Activated CD4-positive, alpha-beta T cell treated with anti-CD3 and anti-CD28 coated beads, Interleukin-2, Interleukin-6, amounts not matched to agents 100 ng/mL and 50 ng/mL, durations not matched to agents 16 hours and 8 hours (primary cell): Measurements from ENCODE around the gene OR8D1.

ENCODE experiments used
- DNase-seq: peaks from one replicate; pipeline ENCODE4 v3.0.0-alpha.2; 2020

Gene OR8D1

DNA sequence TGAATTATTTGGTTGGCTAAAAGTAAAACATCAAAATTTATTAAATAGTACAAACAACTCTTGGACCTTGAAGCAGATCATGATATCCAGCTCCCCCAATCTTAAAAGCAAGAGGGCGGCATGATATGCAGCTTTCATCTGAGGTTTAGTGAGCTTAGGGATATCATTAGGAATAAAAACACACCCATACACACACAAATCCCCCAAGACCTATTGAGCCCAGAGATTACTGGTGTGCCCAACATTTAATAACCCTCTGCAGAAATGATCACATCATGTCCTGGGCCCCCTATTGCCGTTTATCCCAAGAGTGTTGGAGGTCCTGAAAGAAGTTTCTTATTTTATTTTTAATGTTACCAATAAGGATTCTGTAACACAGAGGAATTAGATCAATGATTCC, at the start of gene OR8D1:
Gene OR8D1, minus strand, starts transcription at position 101 of the 400 bp plus-strand sequence. CDS start 3,183 bp downstream, outside the sequence.
- no peak for DNase-seq

DNA sequence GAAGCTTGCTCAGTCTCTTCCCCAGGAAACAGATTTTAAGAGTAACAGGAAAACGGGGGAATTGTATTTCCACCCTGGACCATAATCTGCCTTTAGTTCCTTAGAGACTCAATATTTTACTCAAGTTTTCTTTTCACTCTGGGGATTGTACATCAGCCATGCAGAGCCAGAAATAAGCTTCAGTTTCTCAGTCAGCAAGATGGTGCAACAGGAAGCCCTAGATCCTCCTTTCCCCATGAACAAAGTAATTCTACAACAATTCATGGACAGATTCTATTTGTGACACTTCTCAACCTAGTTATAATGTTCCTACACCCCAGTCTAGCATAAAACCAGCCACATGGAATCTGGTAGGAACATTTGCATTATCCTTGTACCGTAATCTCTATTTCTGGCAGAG, 45.8 kb upstream of the OR8D1 start:
- DNase-seq = no peak

DNA sequence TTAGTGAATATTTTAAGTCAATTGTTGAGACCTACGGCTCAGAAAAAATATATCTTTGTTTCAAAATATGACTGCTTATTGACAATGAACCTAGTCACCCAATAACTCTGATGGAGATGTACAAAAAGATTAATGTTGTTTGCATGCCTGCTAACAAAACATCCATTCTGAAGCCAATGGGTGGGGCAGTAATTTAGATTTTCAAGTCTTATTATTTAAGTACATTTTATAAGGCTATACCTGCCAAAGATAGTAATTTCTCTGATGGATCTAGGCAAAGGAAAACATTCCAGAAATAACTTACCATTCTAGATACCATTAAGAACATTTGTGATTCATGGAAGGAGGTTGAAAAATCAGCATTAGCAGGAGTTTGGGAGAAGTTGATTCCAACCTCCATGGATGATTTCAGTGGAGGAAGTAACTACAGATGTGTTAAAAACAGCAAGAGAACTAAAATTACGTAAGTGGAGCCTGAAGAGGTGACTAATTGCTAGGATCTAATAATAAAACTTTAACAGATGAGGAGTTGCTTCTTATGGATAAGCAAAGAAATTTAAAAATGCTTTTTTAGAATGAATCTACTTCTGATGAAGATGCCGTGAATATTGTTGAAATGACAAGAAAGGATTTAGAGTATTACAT, 32.7 kb upstream of the OR8D1 start:
- DNase-seq = no peak

GRCh38 chr11:124344346-124344745, 30.6 kb upstream of the OR8D1 start:
- no peak for DNase-seq

GRCh38 chr11:124340142-124340447, 26.3 kb upstream of the OR8D1 start:
- DNase-seq = no peak

GRCh38 chr11:124339396-124340141, 25.8 kb upstream of the OR8D1 start:
- no peak for DNase-seq

GRCh38 chr11:124331873-124332272, 18.1 kb upstream of the OR8D1 start:
- DNase-seq = no peak

DNA sequence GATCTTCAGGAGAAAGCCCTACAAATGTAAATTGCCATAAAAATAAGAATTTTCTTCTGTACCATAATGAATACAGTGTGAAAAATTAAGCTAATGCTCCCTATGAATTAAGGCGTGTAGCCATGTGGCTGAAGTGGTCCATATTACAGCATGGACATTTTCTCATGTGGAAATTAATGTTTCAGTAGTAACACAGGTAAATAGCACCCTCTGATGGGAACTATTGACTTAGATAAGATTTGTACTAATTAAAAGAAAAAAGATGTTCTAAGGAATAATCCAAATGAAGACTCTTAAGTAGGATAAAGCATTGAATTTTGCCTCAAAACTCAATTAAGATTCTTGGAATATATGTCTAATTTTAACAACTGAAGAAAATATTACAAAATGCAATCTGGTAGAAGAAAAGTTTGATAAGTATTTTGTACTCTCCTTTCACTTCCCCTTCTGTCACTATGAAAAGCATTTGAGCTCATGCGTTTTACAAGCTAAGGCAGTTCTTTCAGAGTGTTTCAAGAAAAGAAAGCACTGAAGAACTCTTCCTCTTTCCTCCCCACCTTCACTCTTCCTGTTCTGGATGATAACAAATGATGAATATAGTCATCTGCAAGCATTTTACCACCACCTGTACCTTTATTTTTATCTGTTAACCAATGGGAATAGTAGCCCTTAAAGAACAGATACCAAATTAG, 16.2 kb upstream of the OR8D1 start:
- no peak for DNase-seq

- DNase-seq = no peak
Measured at GRCh38 chr11:124327775-124328174, 14.0 kb upstream of the OR8D1 start.

- DNase-seq = no peak
Measured at GRCh38 chr11:124322356-124322755, 8.6 kb upstream of the OR8D1 start.

GRCh38 chr11:124320097-124320496, 6.3 kb upstream of the OR8D1 start, which contains the start of gene OR8D2:
TSS of gene OR8D2 (minus strand) at chr11:124320197. CDS start at chr11:124320197, 0 bp downstream.
- no peak for DNase-seq

GRCh38 chr11:124315052-124315451, 1.3 kb upstream of the OR8D1 start:
- DNase-seq = no peak

DNA sequence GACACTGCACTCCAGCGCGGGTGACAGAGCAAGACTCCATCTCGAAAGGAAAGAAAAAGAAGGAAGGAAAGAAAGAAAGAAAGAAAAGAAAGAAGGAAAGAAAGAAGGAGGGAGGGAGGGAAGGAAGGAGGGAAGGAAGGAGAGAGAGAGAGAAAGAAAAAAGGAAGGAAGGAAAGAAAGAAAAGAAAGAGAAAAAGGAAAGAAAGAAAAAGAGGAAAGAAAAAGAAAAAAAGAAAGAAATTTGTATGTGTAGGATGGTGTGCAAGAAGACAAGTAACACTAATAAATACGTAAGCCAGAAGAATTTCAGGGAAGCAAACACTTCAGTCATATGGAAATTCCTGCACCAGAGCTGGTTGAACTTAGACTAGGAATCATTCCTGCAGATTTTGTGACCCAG, 618 bp downstream of the OR8D1 start:
- no peak for DNase-seq

DNA sequence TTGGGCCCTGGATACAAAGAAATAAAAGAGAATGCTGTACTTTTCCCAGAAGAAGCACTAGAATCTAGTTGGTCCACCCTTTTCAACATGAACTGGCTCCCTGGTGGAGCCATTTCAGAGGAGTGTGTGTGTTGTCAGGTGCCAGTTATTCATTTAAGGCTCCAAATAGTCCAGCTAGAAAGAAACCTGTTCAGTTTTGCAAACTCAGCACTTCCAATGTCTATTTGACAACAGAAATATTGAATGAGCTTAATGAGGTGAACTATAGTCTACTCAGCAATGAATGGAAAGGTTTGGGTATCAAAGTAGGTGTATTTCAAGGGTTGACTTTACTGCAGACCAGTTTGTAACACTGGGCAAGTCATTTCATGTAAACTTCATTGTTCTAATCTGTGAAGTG, 2.1 kb downstream of the OR8D1 start:
- no peak for DNase-seq

DNA sequence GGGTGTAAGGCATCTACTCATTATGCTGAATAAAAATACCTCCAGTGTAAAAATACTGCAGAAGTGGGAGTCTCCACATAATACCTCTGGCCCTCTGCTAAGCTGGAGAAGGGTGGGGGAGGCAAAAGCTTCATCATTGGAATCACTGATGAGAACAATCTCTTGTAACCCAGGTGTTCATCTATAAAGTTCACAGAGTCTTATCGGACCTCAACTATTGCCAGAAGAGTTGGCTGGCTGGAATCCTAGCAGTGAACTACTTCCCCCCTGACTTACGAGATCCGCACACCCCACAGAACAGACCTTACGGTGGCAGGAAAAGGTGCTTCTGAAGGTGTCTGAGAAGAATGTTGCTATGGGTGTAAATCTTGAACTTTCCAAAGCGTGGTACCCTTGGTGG, 2.5 kb downstream of the OR8D1 start:
- DNase-seq = no peak

DNA sequence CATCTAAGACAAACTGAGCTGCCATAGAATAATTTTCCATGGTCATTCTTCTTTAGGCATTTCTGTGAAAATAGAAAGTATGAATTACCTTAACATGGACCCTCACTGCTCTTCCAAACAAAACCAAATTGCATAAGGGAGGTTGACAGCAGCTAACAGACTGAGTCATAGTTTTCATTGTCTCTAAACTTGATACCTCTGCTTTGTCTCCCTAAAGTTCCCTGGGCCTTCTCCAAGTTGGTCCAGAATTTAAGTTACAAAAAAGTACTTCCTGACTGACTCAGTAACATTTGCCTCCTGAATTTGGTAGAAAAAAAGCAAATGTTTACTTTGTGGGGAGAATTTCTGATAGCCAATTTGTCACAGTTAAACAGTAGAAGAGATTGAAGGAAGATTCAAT, 3.0 kb downstream of the OR8D1 start:
- DNase-seq = no peak

GRCh38 chr11:124307093-124307492, 6.7 kb downstream of the OR8D1 start:
- DNase-seq = no peak

GRCh38 chr11:124302347-124303125, 11.2 kb downstream of the OR8D1 start:
- no peak for DNase-seq

DNA sequence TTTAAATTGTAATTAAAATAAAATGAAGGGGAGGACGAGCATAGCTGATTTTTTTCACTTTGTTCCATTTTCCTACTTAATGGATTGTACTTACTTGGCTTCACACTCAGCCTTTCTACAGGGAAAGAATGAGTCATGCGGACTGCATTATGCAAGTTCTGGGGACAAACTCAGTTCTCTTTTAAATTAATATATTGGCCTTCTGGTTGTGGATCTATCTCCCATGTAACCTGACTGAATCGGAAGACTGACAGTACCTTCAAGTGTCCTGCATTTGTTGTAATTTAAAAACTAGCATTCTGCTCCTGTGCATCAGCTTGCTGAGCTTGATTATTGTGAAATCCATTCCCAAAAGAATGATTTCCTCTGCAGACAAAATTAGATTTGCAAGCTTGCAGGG, 12.2 kb downstream of the OR8D1 start:
- DNase-seq = no peak

DNA sequence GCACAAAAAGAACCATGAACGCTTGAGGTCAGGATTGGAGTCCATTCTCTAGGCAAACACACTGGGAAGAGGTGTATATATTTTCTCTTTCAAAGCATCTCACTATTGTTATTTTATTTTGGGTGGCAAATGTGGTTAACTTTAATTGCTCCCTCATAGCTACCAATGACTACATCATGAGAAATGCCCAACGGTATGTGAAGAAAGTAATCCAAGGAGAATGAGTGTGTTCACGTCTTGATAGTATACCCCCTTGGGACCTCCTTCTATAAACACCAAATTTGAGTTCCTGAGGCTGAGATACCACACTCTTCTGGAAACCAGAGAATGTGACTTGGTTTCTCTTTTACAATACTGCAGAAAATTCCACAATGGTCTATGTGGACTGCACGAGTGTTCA, 15.8 kb downstream of the OR8D1 start:
- no peak for DNase-seq

DNA sequence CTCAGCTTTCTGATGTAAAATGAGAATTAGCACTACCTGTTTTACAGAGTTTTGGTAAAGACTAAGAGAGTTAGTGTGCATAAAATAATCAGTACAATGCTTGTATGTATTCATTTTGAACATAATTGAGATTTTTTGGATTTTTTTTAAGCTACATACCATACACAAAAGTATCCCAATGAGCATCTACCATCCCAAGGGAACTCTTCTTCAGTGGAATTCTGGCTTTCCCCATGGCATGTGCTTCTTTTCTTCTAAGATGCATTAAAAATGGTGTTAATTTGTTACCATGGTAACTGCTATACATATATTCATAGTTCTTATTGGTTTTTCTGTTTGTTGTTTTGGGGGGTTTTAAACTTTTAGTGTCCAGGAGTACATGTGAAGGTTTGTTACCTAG, 17.7 kb downstream of the OR8D1 start:
- DNase-seq = no peak

DNA sequence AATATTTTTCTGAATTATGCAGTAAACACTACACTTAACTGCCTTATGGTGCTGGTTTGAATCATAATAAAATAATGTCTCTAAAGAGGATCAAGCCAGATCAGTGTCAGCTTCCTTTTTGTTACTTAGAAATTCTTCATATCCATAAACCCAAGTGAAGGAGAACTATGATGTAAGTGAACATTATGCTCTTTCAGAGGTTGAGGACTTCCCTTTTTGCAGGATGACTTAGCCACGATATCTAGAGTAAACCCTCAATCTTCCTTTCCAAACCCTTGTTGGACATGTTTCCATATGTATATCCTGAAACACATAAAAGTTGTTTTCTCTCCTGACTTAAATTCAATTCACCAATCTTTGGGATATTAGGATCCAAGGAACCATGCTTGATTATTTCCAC, 19.1 kb downstream of the OR8D1 start:
- no peak for DNase-seq

GRCh38 chr11:124285610-124286344, 28.0 kb downstream of the OR8D1 start:
- no peak for DNase-seq
